SK-N-MC (cell line): ENCODE data around the gene FRK.

Source experiments
- EZH2 ChIP-seq: fragments of 200-600 bp; sonication (generic); IDR thresholded peaks from one replicate; pipeline ENCODE4 v1.6.1; 2017; ENCODE audit warnings: antibody characterized with exemption
- FOXP2 ChIP-seq: optimal IDR thresholded peaks from 2 replicates; pipeline ENCODE3; 2011; ENCODE audit warnings: mild to moderate bottlenecking, moderate library complexity; ENCODE audit not compliant: insufficient read depth; ENCODE audit errors: extremely low read length, control extremely low read depth
- POLR2AphosphoS5 ChIP-seq: IDR thresholded peaks from 2 replicates; pipeline ENCODE4 v1.6.1; 2012; ENCODE audit warnings: mild to moderate bottlenecking, low read depth, low read length, borderline replicate concordance

DNA sequence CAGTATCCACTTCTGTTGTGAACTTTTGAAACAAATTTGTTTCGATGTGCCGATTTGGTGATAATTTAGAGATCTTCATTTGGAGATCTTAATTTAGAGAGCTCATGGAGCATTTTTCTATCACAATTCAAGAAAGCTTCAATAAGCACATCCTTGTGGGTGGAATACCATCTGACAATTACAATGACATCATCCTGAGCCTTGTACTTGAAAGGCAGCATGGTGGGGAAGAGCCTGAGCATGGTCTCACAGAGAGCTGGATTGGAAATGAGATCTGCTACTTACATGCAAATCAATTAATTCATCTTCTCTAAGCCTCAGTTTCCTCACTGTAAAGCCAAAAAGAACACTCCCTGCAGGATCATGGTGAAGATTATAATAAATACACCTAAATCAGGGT is 75.9 kb downstream of the FRK start:
- TF ChIP-seq EZH2 (no peak), POLR2AphosphoS5 (no peak), FOXP2 (no peak)
